HG02885 (cell line): ENCODE measurements around the gene RNF208.
"Not testable (repeated sequence)": the region's sequence is repeated elsewhere in the genome, so short reads cannot be mapped to it uniquely, and the experiment has no call there.

Experiments used
- ATAC-seq: cut with Tn5 transposase; IDR thresholded peaks from one replicate; pipeline ENCODE4 v1.9.1; 2021; ENCODE audit warnings: mild to moderate bottlenecking; ENCODE audit not compliant: unreplicated experiment, poor library complexity

RNF208 gene

DNA sequence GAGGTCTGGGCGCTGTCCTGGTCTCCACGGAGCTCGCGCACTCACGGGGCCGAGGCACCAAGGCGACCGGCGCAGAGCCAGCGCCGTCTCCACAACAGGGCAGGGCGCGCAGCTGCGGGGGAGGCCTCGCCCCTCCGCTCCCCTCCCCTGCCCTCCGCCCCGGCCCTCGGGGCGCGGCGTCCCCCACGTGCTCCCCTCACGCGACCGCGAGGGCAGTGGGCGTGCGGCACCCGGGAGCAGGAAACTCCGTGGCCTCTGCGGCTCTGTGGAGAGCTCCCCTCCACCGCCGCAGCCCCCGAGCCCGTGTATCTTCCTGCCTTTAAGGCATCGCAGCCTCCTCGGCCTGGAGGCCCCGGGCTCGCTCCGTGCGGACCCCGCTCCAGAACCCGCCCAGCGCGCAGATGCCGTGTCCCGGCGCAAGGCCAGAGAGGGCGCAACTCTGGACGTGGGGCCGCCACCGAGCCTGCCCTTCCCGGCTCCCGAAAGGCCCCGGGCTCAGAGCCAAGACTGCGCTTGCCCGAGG, 18.3 kb upstream of the RNF208 start:
- peak; percentile 23 for ATAC-seq

DNA sequence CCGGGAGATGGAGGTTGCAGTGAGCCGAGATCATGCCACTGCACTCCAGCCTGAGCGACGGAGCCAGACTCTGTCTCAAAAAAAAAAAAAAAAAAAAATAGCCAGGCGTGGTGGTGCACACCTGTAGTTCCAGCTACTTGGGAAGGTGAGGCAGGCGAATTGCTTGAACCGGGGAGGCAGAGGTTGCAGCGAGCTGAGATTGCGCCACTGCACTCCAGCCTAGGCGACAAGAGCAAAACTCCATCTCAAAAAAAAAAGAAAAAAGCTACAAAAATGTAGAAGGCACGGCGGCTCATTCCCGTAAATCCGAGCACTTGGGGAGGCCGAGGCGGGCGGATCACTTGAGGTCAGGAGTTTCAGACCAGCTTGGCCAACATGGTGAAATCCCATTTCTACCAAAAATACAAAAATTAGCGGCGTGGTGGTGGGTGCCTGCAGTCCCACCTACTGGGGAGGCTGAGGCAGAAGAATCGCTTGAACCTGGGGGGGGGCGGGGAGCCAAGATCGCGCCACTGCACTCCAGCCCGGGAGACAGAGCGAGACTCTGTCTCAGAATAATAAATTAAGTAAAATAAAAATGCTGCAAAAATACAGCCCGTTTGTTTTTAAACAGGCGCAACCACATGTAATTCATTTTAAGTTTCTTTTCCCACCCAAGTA, 17.6 kb upstream of the RNF208 start:
- not testable (repeated sequence) for ATAC-seq

DNA sequence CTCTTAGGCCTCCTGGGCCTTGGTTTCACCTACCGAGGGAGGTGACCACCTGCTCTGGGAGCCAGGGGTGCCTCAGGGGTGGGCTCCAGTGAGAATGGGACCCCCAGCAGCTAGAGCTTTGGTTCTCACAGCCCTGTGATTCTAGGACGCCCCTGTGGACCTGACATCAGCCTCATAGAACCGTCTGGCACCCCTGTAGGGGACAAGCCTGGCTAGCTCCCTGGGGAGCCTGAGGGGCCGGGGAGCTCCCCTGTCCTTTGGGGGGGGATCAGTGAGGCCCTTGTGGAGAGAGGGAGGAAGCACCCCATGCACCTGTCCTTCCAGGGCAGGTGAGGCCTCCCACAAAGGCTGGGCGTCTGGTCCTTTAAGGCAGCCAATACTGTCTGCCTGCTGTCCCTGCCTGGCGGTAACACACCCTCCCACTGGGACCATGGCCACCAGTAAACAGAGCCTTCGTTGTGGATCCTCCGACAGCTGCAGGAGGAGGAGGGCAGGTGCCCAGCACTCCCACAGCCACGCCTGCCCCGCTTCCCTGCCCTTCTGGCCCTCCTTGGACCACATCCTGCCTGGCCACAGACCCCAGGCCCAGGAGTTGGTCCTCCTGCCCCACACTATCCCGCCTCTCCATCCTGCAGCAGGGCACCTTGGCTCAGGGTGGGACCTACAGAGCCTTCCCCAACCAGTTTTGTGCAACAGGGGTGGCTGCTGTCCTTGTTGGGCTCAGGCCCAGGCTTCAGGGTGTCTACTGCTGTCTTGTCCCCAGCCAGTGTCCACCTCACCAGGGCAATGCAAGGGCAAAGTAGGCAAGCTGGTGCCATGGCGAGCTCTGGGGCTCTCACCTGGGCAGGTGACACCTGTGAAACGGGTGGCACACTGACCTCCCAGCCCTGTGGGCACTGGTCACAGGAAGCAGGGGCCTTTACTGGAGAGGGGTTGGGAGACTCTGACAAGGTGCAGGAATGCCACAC, 16.0 kb upstream of the RNF208 start:
- no peak for ATAC-seq

DNA sequence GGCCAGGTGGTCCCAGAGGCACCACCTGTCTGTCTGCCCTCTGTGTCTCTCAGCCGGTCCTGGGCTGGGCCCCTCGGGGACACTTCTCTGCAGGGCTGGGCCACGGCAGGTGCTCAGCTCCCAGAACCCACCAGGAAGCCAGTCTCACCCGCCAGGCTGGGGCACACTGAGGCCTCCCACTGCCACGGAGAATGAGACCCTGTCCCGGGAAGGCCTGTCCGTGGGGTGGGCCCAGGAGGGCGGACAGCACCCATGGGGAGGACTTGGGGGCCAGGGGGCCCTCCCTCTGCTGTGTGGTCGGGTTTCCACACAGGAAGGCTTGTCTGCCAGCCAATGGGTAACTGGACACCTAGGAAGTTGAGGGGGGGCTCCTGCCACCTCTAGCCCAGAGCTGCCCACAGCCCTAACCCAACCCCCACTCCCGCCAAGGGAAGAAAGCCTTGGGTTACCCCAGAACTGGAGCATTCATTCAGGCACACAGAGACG, 14.9 kb upstream of the RNF208 start:
- ATAC-seq, result no peak

DNA sequence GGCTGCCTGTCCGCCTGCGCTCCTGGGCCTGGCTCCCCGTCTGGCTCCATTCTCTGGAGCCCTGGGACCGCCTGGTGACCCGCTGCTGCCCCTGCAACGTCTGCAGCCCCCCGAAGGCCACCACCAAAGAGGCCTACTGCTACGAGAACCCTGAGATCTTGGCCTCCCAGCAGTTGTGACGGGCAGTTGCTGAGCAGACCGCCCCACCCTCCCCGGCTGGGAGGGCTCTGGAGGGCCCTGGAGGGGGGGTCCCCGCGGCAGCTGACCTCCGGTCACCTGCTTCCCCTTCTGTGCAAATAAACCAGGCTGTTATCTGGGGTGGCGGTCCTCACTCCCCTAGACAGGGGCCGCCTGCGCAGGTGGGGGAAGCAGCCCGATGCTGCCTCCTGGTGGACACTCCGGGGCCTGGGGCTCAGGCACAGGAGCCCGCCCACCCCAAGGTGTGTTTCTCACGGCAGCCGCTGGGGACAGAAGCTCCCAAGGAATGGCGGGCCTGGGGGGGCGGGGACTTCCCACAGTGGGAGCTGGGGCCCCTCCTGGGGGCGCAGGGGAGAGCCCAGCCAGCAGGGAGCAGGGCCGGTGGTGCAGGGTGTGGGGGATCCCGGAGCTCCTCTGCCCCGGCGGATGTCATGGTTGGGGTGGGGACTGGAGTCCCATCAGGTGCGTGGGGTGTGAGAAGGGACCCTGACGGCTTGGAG, 14.3 kb upstream of the RNF208 start:
- peak; percentile 22 for ATAC-seq

DNA sequence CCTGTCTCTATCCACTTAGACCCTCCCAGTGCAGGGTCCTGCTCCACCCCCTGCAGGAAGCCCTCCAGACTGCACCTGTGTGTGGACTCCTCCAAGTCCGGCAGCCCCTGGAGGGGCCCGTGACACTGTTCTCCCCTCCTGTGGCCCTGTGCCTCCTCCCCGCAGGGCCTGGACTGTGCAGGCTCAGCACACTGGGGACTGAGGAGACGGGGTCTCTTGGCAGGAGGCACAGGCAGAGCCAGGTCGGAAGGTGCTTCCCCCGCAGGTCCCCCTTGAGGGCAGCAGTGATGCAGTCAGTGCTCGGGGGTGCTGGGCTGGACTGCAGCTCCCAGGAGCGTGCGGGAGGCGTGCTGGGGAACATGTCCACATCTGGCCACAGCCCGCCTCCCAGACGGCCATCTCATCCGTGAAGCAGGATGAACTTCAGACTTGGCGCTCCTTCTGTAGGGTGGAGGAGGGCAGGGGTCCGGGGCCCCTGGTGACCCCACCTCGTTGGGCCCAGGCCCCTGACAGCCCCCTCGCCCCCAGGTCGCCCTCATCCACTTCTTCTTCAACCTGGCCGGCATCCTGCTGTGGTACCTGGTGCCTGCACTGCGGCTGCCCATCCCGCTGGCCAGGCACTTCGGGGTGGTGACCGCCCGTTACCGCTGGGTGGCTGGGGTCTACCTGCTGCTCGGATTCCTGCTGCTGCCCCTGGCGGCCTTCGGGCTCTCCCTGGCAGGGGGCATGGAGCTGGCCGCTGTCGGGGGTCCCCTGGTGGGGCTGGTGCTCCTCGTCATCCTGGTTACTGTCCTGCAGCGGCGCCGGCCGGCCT, 13.6 kb upstream of the RNF208 start:
- no peak for ATAC-seq

DNA sequence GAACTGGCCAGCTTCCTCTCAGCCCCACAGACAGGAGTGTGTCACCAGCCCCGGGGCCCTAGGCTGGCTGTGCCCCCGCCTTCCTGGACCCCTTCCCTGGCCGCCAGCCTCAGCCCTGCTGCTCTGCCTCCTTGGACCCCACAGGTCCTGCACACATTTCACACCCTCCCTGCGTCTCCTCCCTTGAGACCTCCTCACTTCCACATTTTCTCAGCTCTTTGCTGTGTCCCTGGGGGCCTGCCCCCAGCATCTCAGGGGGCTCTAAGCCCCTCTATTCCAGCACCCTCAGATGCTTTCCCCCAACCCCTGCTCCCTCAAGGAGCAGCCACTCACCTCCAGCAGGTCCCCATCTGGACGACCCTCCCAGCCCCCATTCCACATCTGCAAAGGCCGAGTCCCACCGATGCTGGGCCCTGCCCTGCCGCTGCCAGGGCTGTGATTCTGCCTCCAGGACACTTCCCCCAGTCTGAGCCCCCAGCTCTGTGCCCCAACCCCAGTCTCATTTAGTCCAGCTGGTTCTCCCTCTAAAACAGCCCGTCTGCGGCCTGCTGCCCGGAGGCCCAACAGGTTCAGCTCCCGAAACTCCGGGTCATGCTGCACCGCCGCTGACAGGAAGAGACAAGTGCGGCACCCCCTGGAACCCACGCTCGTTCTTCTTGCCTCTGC, 12.9 kb upstream of the RNF208 start:
- no peak for ATAC-seq

DNA sequence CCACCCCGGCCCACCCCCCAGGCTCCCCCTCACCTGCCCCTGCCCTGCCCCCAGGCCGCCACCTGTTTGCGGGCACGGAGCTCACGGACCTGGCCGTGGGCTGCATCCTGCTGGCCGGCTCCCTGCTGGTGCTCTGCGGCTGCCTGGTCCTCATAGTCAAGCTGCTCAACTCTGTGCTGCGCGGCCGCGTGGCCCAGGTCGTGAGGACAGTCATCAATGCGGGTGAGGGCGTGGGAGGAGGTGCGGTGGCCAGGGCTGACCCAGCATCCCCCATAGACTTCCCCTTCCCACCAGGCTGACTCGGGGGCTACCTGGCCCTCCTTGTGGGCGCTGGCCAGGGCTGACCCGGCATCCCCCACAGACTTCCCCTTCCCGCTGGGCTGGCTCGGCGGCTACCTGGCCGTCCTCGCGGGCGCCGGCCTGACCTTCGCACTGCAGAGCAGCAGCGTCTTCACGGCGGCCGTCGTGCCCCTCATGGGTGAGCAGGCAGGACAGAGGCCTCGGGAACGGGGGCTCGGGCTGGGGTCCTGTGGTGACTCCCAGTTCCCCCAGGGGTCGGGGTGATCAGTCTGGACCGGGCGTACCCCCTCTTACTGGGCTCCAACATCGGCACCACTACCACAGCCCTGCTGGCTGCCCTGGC, 12.1 kb upstream of the RNF208 start:
- no peak for ATAC-seq

DNA sequence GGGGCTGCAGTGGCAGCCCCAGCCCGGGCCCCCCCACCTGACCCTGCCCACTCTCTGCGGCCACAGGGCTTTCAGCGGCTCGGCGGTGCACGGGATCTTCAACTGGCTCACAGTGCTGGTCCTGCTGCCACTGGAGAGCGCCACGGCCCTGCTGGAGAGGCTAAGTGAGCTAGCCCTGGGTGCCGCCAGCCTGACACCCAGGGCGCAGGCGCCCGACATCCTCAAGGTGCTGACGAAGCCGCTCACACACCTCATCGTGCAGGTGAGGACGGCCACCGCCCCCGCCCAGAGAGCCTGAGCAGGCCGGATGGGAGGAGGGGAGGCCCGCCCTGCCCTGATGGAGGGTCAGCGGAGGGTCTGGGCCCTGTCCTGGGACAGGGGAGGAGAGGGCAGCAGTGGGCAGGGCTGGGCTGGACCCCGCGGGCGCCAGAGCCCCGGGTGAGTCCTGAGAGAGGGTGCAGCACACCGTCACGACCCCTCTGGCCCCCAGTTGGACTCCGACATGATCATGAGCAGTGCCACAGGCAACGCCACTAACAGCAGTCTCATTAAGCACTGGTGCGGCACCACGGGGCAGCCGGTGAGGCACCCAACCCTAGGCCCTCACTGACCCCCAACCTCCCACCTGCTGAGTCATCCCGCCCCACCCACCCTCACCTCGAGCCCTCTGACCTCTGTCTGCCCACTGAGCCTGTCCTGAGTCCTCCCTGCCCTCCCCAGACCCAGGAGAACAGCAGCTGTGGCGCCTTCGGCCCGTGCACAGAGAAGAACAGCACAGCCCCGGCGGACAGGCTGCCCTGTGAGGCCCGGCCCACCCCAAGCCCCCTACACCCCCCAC, 11.3 kb upstream of the RNF208 start:
- no peak for ATAC-seq

DNA sequence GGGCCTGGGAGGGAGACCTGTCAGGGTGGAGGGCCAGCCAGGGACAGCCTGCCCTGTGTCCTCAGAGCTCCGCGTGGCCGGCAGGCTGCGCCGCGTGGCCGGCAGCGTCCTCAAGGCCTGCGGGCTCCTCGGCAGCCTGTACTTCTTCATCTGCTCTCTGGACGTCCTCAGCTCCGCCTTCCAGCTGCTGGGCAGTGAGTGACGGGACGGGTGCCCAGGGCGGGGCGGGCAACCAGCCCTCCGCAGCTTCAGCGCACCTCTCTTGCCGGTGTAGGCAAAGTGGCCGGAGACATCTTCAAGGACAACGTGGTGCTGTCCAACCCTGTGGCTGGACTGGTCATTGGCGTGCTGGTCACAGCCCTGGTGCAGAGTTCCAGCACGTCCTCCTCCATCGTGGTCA, 10.5 kb upstream of the RNF208 start:
- no peak for ATAC-seq

DNA sequence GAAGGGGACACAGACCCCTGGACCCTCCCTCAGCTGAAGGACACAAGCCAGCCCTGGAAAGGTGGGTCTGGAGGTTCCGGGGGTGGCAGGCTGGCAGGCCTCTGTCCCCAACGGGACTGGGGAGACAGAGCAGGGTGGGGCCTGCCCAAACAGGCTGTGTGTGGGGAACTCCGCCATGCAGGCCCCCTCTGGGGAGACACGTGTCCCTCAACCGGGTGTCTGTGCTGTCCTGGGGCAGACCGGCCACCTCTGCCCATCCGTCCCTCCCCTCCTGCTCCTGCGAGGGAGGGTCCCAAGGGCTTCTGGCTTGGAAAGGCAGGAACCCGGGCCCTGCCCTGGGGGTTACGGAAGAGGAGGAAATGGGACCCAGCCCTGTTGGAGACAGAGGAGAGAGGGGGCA, 10.1 kb upstream of the RNF208 start:
- no peak for ATAC-seq

DNA sequence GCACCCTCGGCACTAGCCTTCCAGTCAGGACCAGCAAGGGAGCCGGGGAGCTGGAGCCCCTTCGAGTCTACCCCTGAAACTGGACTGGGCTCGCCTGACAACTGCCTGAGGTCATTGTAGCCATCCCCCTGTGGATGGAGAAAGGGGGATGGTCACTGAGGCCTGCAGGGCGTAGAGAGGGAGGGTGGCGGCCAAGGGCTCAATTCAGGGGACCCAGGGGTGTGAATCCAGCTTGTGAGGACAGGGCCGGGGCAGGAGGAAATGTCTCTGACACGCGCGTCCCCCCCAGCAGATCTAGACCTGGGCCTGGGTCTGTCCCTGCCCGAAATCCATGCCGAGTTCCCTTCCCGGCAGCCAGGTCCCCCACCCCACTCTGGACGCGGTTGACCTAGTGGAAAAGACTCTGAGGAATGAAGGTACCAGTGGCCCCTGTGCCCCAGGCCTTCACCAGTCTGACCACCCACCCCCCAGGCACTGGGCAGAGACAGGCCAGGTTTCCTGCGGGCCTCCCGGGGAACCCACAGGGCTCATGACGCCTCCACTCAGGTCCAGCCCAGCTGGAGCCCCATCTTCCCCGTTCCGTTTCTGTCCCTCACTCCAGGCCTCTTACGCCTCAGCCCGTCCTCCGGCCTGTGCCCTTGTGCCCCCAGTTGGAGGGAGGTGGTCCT, 9.5 kb upstream of the RNF208 start:
- no peak for ATAC-seq

DNA sequence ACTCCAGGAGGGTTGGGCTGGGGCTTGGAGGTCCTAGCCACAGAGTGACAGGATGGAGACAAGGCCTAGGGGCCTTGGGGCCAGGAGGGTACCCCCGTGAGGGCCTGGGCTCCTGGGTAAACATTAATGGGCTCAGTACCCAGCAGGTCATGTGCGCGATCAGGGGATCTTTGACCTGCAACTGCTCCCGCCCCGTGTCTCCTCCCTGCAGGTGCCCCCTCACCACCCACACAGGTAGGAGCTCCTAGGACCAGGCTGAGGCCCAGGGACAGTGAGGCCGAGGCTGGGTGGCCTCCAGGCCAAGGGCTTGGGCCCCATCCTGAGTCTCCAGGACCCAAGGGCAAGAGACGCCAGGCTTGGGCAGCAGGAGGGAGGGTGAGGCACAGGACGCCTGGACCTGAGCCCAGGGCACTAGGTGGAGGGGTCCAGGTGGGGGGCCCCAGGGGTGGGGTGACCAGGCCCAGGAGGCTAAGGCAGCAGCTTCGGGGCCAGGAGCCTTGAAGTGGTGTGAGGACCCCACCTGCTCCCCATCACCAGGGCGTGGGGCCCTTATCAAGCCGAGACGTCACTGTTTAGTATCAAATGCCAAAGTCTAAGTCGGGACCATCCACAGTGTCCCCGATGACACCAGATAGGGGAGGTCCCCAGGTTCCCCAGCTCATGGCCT, 8.8 kb upstream of the RNF208 start, which contains the start of gene SLC34A3:
Gene SLC34A3, plus strand, starts transcription at position 197 of the 667 bp plus-strand sequence. CDS start 802 bp downstream, outside the sequence.
- no peak for ATAC-seq

DNA sequence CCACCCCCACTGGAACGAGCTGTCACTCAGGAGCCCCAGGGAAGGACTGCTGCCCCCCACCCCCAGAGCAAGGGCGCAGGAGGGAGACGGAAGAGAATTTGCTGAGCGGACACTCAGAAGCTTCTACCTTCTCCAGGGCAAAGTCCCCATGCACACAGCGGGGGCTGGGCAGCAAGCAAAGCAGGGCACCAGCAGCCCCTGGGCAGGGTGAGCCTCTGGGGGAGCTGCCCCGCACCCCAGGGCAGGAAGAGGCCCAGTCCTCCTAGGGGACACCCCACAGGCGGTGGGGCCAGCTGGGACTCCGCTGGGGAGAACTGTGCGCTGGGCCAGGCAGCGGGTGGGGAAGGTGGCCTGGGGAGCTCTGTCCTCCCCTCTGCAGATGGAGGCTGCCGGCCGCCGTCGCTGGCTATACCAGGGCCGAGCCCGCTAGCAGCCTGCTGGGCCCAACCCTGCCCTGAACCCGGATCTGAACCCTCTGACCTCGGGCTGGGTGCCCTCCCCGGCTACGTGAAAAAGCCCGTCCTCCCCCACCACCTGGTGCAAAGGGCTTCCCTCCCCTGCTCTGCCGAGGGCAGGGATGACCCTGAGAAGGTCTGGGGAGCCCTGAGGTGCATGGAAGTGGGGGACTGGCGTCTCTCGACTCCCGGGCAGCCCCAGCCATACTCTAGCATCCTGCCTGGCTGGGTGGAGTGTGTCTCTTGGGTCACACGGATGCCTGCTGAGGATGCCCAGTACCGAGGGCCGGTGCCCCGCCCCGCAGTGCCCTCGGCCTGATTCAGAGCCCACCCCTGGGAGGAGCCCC, 8.1 kb upstream of the RNF208 start:
- no peak for ATAC-seq

DNA sequence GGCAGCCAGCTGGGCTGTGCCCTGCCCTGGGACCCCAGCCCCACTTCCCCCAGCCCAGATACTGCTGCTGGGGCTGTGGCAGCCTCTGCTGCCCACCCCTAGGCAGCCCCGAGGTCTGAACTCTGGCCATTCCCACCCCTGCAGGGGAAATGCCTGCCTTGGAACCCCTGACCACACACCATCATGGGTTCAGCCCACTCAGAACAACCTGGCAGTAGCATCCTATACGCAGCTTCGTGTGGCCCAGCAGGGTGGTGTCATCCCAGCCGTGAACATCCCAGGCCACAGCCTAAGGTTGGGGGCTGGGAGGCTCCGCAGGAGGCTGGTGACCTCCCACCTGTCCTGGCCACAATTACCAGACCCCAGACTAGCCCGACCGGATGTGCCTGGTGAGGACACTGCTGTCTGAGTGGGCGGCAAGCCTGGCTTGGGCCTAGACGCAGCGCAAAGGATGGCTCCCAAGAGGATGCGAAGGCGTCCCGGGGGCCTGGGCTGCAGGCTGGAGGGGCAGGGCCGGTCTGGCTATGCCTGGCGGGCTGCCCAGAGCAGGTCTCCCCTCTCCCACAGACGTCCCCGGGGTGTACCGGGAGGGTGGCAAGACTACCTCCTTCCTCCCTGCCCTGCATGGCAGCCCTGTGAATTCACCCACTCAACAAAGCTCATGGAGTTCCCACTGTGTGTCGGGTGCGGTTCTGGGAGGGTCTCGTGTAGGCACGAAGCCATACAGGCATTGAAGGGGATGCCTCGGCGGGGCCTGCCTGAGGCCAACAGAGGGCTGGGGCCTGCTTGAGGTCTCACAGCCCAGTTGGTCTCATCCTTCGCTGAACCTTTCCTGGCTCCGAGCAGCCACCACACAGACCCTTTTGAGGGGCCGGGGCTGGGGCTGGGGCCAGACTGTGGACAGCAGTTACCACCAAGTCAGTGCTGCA, 7.2 kb upstream of the RNF208 start:
- ATAC-seq, result no peak
